GM19463 (cell line): ENCODE data around the gene CTAGE6.
A peak's percentile ranks its signal among the peaks of the same experiment; 100 is the strongest.
"Not testable (repeated sequence)": the region's sequence is repeated elsewhere in the genome, so short reads cannot be mapped to it uniquely, and the experiment has no call there.

Source experiments
- ATAC-seq: cut with Tn5 transposase; IDR thresholded peaks from one replicate; pipeline ENCODE4 v1.9.1; 2021; ENCODE audit warnings: mild to moderate bottlenecking, moderate library complexity; ENCODE audit not compliant: unreplicated experiment

CTAGE6 gene

DNA sequence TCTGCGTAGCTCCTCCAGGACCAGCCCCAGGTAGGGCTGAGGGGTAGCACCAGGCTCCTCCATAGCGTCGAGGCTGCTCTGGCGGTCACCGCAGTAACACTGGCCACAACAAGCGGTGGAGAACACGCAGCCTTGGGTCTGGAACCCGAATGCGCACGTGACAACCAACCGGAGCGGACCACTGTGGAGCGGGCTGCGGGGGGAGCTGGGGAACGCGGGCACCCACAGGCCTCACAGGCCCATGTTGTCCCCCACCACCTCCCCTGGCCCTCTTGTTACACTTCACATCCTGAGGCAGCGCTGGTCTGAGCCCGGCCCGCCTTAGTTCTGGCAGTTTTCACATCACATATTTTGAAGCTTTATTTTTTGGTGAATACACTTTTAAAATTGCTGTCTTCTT lies at the start of gene CTAGE6:
Gene CTAGE6 (minus strand): TSS at position 101 of the 400 bp plus-strand sequence. CDS start 38 bp downstream, at position 63.
- not testable (repeated sequence) for ATAC-seq

- not testable (repeated sequence) for ATAC-seq
Observed at GRCh38 chr7:143806664-143807071, 49.2 kb upstream of the CTAGE6 start.

GRCh38 chr7:143797896-143798290 lies 40.4 kb upstream of the CTAGE6 start:
- not testable (repeated sequence) for ATAC-seq

DNA sequence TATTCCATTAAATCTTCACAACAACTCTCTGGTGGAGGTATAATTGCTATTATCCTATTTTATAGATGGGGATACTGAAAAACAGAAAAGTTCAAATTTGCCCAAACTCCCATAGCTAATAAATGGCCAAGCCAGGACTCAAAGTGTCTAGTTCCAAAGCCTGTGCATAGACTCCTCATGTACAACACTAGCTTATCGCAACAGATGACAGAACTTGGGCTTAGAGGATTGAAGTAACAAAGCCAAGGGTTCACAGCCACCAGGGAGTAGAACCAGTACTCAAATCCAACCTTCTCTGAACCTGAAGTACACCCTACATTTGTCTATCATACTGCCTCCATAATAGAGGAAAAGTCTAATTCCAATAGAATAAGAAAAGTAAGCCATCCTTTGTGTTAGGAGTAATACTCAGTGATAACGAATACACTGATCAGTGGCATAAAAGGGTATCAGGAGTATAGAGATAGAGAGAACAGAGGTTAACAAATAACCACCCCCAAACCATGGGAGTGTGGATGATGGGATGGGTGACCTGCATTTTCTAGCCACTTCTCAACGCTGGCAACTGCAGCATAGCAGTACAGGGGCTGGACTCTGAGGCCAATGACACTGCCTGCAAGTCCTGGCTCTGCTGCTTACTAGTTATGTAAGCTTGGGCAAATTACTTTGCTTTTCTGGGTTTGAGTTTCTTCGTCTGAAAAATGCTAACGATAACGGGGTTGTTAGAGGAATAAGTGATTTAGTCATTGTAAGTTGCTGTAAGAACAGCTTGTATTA lies 39.8 kb upstream of the CTAGE6 start:
- not testable (repeated sequence) for ATAC-seq

DNA sequence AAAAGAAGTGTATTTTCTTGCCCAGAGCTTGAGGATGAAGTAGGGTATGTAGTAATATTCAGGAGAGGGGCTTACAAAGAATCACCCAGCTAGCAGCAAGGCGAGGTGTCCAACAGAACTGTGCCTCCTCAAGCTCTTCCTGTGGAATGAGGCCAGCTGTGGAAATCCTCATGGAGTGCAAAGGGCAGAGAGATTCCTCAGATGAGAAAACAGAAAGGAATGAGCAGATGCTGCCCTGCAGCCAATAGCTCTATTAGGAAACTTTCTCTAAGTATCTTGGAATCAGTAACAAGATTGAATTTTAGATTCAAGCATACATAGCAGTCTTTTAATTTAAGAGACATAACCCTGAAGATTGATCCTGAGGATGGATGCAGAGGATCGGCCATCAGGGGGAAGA lies 38.2 kb upstream of the CTAGE6 start:
- not testable (repeated sequence) for ATAC-seq

- not testable (repeated sequence) for ATAC-seq
Observed at GRCh38 chr7:143792633-143793032, 35.1 kb upstream of the CTAGE6 start.

- not testable (repeated sequence) for ATAC-seq
Observed at GRCh38 chr7:143785415-143786182, 28.1 kb upstream of the CTAGE6 start.

DNA sequence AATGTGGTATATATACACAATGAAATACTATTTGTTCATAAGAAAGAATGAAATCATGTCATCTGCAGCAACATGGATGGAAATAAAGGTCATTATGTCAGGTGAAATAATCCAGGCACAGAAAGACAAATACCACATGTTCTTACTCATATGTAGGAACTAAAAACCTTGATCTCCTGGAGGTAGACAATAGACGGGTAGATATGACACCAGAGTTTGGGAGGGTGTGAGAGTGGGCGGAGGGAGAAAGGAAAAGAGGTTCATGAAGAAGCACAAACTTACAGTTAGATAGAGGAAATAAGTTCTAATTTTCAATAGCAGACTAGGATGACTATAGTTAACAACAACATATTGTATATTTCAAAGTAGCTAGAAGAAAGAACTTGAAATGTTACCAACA lies 22.1 kb upstream of the CTAGE6 start:
- not testable (repeated sequence) for ATAC-seq

DNA sequence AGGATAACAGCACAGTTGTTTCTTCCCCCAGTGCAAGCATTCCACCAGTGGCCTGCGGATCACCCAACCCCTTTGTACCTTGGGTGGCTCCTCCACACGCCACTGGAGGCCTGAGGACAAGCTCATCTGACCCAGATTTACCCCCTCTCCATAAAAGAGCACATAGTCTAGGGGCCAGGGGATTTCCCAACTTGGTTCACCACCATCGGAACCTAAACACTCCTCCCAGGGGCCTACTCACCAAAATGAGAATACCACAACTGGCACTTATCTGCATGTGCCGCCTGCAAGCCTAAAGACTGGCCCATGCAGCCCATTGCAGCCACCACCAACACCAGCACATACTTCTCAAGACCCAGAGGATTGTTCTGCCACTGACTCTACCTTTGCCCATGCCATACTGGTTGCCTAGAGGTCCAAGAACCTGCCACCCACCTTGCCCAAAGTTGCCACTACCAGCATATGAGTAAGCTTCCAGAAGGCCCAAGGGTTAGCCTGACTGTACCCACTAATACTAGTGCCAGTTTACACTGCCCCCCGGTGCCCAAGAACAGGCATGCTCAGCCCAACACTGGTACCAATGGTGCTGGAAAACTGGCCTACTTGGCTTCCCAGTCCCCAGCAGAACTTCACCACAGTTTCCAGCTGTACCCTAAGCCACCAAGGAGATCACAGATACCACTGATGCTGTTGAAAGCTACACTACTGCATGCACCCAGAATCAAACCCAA lies 15.4 kb upstream of the CTAGE6 start:
- not testable (repeated sequence) for ATAC-seq

DNA sequence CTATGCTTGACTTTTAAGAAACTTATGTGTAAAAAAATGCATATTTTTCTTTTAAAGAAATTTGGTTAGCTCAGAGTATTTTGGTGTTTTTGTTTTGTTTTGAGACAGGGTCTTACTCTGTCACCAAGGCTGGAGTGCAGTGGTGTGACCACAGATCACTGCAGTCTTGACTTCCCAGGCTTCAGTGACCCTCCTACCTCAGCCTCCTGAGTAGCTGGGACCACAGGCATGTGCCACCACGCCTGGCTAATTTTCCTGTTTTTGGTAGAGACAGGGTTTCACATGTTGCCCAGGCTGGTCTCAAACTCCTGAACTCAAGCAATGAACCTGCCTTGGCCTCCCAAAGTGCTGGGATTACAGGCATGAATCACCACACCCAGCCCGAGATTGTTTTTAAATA lies 10.0 kb upstream of the CTAGE6 start:
- not testable (repeated sequence) for ATAC-seq

GRCh38 chr7:143765678-143766077 lies 8.2 kb upstream of the CTAGE6 start:
- ATAC-seq = peak; percentile 59

GRCh38 chr7:143763065-143763464 lies 5.6 kb upstream of the CTAGE6 start:
- not testable (repeated sequence) for ATAC-seq

DNA sequence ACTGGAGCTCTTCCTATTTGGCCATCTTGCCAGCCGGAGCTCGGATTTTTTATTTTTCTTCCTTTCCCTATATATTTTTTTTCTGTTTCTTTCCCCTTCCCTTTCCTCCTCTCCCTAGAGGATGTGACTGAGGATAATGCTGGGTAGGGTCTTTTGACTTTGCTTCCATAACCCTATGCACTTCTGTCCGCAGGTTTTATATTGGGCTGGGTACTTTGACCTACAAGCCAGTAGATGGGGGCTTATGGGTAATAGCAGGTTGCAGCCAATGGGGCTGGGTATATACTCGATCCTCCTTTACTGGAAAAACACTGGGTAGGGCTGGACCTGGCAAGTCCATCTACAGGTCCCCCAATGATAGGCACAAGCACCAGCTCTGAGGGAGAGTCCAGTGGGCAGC lies 12.2 kb downstream of the CTAGE6 start:
- ATAC-seq = not testable (repeated sequence)

DNA sequence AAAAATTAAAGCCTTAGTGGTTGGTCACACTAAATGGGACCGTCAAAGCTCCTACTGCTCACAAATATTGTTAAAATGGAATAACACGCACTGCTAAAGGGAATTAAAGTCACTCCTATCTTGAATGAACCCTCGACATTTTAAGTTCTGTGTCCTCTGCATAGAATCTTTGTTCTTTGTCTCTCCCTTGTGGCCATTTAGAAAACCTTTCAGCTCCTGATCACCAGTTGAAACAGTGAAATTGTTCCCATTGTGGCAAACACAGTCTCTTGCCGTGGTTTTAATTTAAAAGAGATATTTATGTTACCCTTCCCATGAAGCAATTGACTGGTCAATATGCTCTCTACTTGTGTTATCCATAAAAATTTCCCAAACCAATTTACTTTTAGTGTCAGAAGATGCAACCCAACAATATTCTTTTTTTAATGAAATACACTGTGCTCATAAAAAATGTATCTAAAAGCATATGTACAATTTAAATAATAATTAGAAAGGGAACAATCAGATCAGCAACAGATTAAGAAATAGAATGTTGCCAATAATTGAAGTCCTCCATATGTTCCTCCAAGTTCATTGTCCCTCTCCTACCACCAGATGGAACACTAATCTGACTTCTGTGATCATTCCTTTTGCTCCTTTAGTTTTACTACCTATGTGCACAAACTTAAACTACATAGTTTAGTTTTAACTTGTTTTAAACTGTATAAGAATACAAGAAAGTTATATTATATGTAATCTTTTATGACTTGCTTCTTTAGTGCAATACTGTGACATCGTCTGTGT lies 20.3 kb downstream of the CTAGE6 start:
- peak; percentile 61 for ATAC-seq

DNA sequence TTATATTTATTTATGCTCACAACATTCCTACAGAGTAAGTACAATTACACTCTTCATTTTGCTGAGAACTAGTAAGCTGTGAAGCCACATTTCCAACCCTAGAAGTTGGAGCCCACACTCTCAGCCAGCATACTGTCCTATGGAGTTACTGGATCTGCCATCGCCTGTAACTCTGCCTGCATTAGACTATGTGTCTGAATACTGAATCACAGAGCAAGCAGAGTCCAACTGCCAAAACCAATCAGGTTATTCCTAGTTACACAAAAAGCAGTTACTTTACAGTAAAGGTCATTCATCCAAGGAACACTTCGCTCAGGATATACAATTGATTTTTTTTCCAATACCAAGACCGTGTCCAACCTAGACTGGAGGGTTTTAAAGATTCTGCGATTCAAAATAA lies 21.5 kb downstream of the CTAGE6 start:
- ATAC-seq = no peak

DNA sequence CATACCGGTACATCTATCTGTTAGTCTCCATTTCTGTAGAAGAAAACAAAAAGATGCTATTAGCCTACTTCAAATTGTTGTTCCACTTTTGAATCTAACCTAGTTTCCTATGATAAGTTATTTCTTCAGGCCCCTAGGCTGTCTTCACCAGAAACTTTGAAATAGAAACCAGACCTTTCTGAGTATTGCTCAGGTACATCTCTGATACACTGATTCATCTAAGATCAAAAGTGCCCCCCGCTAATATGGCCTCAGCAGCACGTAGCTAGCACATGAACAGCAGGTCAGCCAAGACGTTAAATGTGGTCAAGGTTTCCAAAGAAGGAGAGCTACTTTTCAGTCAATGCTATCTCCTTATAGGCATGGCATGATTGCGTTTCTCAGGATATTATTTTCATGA lies 23.6 kb downstream of the CTAGE6 start:
- ATAC-seq = no peak

GRCh38 chr7:143728333-143728862 lies 29.1 kb downstream of the CTAGE6 start:
- no peak for ATAC-seq

DNA sequence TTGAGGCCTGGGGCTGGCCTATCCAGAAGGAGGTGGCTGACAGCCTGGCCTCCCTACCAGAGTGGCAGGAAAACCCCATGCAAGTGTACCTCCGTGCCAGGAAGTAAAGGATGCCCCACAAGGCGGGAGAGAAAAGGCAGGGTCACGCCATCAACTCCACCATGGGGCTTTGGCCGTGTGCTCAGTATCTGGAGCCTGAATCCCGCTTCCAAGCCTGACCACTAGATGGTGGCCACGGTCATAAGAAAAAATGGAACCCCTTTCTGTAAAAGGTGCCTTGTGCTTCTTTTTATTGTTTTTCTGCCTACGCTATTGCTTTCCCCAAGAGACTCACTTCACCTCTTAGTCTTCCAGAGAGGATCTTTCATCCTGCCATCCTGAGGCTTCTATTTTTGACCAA lies 29.9 kb downstream of the CTAGE6 start:
- peak; percentile 71 for ATAC-seq

DNA sequence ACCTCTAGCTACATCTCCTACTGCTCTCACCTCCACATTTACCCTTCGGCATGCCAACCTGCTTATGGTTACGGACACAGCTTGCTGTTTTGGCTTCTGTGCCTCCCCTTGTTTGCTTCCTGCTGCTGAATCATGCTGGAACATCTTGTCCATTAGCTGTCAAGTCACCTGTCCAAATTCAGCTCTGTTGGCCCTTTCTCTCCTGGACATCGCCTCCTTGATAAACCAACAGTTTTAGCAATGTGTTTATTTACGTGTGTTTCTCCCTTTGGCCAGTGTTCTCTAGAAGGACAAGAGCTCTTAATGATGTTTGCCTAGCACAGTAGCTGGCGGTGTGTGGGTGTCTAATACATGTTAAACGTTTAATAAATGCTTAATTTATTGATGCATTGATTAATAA lies 31.4 kb downstream of the CTAGE6 start:
- ATAC-seq = not testable (repeated sequence)

DNA sequence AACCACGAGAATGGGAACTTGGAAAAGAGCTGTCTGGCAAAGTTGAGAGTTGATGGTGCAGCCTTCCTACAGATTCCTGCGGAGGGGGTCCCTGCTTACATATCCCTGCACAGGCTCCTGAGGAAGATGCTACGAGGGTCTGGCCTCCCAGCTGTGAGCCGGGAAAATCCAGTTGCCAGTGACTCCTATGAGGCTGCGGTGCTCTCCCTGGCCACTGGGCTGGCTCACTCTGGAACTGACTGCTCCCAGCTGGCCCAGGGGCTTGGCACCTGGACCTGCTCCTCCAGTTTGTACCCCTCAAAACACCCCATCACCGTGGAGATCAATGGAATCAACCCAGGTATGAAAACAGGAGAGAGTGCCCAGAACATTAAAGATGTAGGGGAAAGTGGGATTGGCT lies 37.2 kb downstream of the CTAGE6 start:
- not testable (repeated sequence) for ATAC-seq
